Right lobe of liver (tissue), 4 donors: ENCODE results near the gene AHNAK.

Experiments used
- CTCF ChIP-seq, 4 donors: fragments of 200-600 bp in 3 of 4; fragments of 450-650 bp in 1 of 4; IDR thresholded peaks; one replicate each; pipeline versions ENCODE4 v1.5.1 to v1.8.0; 2016 to 2022; ENCODE audit warnings: antibody characterized with exemption in 4 of 4, mild to moderate bottlenecking in 2 of 4
- POLR2A ChIP-seq: fragments of 450-650 bp; IDR thresholded peaks from one replicate; pipeline ENCODE4 v1.6.1; 2017; ENCODE audit warnings: antibody characterized with exemption, mild to moderate bottlenecking
- donor health status: DM: no; HTN: no; CAD: no.
- donor health status: DM: no; HTN: no; CAD: no.
- donor health status: DM: no; HTN: yes; CAD: no.

DNA sequence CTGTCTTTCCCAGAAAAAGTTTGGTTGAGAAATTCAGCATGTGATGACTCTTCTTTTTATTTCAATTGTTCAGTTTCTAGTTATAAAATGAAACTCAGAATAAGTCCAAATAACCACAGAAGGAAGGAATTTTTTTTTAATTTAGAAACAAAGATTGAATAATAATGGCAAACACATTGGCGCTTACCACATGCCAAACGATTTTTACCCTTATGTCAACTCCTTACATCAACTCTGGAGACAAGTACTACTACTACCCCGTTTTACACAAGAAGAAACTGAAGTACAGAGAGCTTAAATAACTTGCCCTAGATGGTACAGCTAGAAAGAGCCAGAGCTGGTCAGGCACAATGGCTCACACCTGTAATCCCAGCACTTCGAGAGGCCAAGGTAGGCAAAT is 52.4 kb downstream of the AHNAK start:
- TF ChIP-seq CTCF (IDR thresholded peaks at IDR 0.05) (no peak), POLR2A (no peak)
